K562 (cell line): ENCODE measurements around the gene USP12. TPM values are rescaled to one million over a fixed set of nuclear protein-coding genes. Genes with fewer than 3 reads are reported as not detected.

Experiments used
- ASH1L ChIP-seq: fragments of 450-650 bp; IDR thresholded peaks from 2 replicates; pipeline ENCODE4 v1.6.1; 2018; ENCODE audit warnings: borderline replicate concordance, mild to moderate bottlenecking, low read depth; ENCODE audit not compliant: partially characterized antibody
- EP300 ChIP-seq: IDR thresholded peaks from 2 replicates; pipeline ENCODE4 v1.6.1; 2012; ENCODE audit warnings: low read length, improper control_type of control experiment
- EP400 ChIP-seq: fragments of 450-650 bp; IDR thresholded peaks from 2 replicates; pipeline ENCODE4 v1.6.1; 2017; ENCODE audit warnings: antibody characterized with exemption, mild to moderate bottlenecking, moderate library complexity
- FOXM1 ChIP-seq, 2 experiments: fragments of 450-650 bp in 1 of 2; sonication (generic) in 1 of 2; formaldehyde crosslinking in 1 of 2; IDR thresholded peaks; 2 replicates each; pipeline versions ENCODE4 v1.6.1 to v1.9.0; 2017 to 2022; ENCODE audit warnings: low read depth in 2 of 2, mild to moderate bottlenecking in 2 of 2, missing genetic modification reagents in 1 of 2, moderate library complexity in 1 of 2
- KLF6 ChIP-seq: fragments of 250-450 bp; sonication (Bioruptor Pico); IDR thresholded peaks from 2 replicates; pipeline ENCODE4 v1.4.0; 2020; ENCODE audit warnings: mild to moderate bottlenecking, moderate library complexity, borderline replicate concordance
- NR2C1 ChIP-seq, 2 experiments: fragments of 450-650 bp; IDR thresholded peaks; 2 replicates each; pipeline ENCODE4 v1.6.1; 2017; ENCODE audit warnings: mild to moderate bottlenecking in 2 of 2, antibody characterized with exemption in 1 of 2, inconsistent platforms in 1 of 2, missing compliant biosample characterization in 1 of 2, missing genetic modification characterization in 1 of 2
- NR2F6 ChIP-seq: fragments of 450-650 bp; formaldehyde crosslinking; IDR thresholded peaks from 2 replicates; pipeline ENCODE4 v1.4.0; 2020; ENCODE audit warnings: mild to moderate bottlenecking
- SRSF1 ChIP-seq: fragments of 200-400 bp; formaldehyde crosslinking; IDR thresholded peaks from 2 replicates; pipeline ENCODE4 v1.6.1; 2017; ENCODE audit warnings: mild to moderate bottlenecking, low read depth, low read length, moderate library complexity
- TRIM28 ChIP-seq: fragments of 450-650 bp; IDR thresholded peaks from 2 replicates; pipeline ENCODE4 v1.6.1; 2017
- ZNF444 ChIP-seq: fragments of 250-450 bp; sonication (Bioruptor Pico); IDR thresholded peaks from 2 replicates; pipeline ENCODE4 v1.4.0; 2020; ENCODE audit warnings: mild to moderate bottlenecking, moderate library complexity
- polyA plus RNA-seq, 8 experiments: library from polyadenylated mRNA; depleted of rRNA in 4 of 8; stranded (reverse) in 5 of 8; unstranded in 3 of 8; fragments of >200 nt; fragmentation: Nextera tagmentation in 2 of 8; fragmentation: Illumina TruSeq in 1 of 8; extraction: Ambion mirVana in 2 of 8; extraction: Trizol in 1 of 8; gene quantifications; 2 replicates each; pipeline versions ENCODE4 v1.2.1 to v1.2.3, GENCODE V29; 2011 to 2014; ENCODE audit warnings: inconsistent platforms in 1 of 8, missing spikeins in 1 of 8
- total RNA-seq, 7 experiments: library from RNA; depleted of rRNA in 6 of 7; stranded (reverse); fragments of >200 nt in 6 of 7; fragmentation: Illumina TruSeq in 2 of 7; extraction: Trizol in 2 of 7; gene quantifications; 2 replicates each; pipeline versions ENCODE4 v1.2.1 to v1.2.3, GENCODE V29; 2011 to 2021; ENCODE audit warnings: low replicate concordance in 1 of 7
- TF ChIP-seq, protein P1 (sequence below): sonication (generic); formaldehyde crosslinking; IDR thresholded peaks from 2 replicates; pipeline ENCODE4 v1.9.0; 2022; ENCODE audit warnings: mild to moderate bottlenecking, missing genetic modification reagents
- TF ChIP-seq, protein P2 (sequence below): fragments of 450-650 bp; IDR thresholded peaks from 2 replicates; pipeline ENCODE4 v1.6.1; 2016; ENCODE audit warnings: mild to moderate bottlenecking
- TF ChIP-seq, protein P3 (sequence below): sonication (generic); formaldehyde crosslinking; IDR thresholded peaks from 2 replicates; pipeline ENCODE4 v1.5.0; 2020; ENCODE audit warnings: missing genetic modification reagents

USP12 gene
- total and polyA plus RNA-seq, 9 of the 15 experiments (the other 6 are each of a cell fraction or from before 2014, with no cell fraction given) = 1.8 to 20.5 (median 13.3) TPM

DNA sequence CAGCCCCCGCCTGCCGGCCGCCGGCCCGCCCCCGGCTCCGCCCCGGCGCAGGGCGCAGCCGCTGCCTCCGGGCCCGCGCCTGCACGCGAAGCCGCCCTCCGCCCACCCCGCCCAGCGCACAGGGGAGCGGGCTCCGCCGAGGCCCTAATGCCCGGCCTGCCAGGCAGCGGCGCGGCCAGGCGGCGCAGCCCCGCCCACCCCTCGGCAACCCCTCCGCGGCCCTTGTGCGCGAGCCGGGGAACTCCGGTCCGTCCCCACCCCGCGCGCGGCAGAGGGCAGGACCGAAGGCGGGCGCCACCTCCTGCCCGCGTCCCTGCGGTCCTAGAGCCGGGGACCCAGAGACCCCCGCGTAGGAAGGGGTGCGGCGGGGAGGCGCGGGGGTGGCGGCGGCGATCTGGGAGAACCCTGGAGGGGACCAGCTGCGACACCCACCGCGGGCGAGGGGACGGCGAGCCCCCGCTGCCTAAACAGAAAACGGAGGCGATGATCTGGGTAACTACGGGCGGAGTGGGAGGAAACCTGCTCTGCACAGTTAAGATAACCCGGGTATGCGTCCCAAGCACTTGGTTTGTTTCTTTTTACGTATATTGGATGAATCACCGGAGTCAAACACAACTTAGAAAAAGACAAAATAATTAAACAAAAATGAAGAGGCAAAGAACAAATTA is 350 bp upstream of the USP12 start (continued):
- no peak for TF ChIP-seq ASH1L
- TF ChIP-seq TRIM28 = no peak
- TF ChIP-seq KLF6 (CRISPR knock-in tag) = no peak
- TF ChIP-seq, protein P1, sequence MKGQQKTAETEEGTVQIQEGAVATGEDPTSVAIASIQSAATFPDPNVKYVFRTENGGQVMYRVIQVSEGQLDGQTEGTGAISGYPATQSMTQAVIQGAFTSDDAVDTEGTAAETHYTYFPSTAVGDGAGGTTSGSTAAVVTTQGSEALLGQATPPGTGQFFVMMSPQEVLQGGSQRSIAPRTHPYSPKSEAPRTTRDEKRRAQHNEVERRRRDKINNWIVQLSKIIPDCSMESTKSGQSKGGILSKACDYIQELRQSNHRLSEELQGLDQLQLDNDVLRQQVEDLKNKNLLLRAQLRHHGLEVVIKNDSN = no peak
- no peak for TF ChIP-seq ZNF444 (CRISPR knock-in tag)
- no peak for TF ChIP-seq FOXM1 (IDR thresholded peaks at IDR 0.05; ENCODE audit: low read depth)
- TF ChIP-seq FOXM1 (CRISPR knock-in tag; IDR thresholded peaks at IDR 0.05; ENCODE audit: low read depth) = no peak
- peak; percentile 64; the same call in 1 of the 2 replicates for TF ChIP-seq EP300
- TF ChIP-seq NR2C1 (IDR thresholded peaks at IDR 0.05) = no peak
- TF ChIP-seq NR2C1 (tag; IDR thresholded peaks at IDR 0.05) = no peak
- TF ChIP-seq NR2F6 (CRISPR knock-in tag) = no peak
- TF ChIP-seq, protein P2, sequence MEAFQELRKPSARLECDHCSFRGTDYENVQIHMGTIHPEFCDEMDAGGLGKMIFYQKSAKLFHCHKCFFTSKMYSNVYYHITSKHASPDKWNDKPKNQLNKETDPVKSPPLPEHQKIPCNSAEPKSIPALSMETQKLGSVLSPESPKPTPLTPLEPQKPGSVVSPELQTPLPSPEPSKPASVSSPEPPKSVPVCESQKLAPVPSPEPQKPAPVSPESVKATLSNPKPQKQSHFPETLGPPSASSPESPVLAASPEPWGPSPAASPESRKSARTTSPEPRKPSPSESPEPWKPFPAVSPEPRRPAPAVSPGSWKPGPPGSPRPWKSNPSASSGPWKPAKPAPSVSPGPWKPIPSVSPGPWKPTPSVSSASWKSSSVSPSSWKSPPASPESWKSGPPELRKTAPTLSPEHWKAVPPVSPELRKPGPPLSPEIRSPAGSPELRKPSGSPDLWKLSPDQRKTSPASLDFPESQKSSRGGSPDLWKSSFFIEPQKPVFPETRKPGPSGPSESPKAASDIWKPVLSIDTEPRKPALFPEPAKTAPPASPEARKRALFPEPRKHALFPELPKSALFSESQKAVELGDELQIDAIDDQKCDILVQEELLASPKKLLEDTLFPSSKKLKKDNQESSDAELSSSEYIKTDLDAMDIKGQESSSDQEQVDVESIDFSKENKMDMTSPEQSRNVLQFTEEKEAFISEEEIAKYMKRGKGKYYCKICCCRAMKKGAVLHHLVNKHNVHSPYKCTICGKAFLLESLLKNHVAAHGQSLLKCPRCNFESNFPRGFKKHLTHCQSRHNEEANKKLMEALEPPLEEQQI = no peak
- TF ChIP-seq SRSF1 = no peak
- TF ChIP-seq, protein P3, sequence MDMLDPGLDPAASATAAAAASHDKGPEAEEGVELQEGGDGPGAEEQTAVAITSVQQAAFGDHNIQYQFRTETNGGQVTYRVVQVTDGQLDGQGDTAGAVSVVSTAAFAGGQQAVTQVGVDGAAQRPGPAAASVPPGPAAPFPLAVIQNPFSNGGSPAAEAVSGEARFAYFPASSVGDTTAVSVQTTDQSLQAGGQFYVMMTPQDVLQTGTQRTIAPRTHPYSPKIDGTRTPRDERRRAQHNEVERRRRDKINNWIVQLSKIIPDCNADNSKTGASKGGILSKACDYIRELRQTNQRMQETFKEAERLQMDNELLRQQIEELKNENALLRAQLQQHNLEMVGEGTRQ (CRISPR knock-in tag) = no peak
- peak; percentile 50 for TF ChIP-seq EP400
